ENCODE results near the gene SRMS.
"Not testable (repeated sequence)": the region's sequence is repeated elsewhere in the genome, so short reads cannot be mapped to it uniquely, and the experiment has no call there.

The SRMS gene

GRCh38 chr20:63519668-63520503, 27.7 kb downstream of the SRMS start:
- DNase-seq = no peak

GRCh38 chr20:63518946-63519667, 28.4 kb downstream of the SRMS start:
- DNase-seq = no peak

DNA sequence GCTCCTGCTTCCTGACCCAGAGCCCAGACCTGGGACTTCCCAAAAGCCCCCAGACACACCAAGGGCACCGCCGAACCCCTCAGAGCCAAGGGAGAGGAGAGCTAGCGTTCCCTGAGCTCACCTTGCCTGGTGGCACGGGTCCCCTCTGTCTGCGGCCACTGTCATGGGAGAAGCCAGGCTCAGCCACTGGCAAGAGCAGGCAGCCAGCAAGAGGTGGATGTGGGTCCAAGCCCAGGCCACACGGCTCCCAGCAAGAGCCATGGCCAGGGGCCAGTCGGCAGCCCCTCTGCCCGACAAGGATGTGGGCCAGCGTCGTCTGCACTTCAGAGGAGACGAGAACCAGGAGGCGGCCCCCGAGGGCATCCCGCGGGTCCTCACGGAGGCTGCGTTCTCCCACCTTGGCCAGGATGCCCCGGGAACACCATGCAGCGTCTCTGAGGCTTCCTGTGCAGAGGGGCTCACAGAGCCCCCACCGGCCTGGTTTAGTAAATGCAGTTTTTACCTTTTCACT, 29.1 kb downstream of the SRMS start:
- DNase-seq = no peak

- DNase-seq = no peak
These were observed 29.9 kb downstream of the SRMS start for GRCh38 chr20:63517376-63518309.

DNA sequence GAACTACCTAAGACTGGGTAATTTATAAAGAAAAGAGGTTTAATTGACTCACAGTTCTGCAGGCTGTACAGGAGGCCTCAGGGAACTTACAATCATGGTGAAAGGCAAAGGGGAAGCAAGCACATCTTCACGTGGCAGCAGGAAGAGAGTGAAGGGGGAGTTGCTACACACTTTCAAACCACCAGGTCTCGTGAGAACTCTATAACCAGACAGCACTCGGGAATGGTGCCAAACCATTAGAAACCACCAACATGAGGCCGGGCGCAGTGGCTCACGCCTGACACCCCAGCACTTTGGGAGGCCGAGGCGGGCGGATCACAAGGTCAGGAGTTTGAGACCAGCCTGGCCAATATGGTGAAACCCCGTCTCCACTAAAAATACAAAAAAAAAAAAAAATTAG, 33.0 kb downstream of the SRMS start:
- not testable (repeated sequence) for DNase-seq

DNA sequence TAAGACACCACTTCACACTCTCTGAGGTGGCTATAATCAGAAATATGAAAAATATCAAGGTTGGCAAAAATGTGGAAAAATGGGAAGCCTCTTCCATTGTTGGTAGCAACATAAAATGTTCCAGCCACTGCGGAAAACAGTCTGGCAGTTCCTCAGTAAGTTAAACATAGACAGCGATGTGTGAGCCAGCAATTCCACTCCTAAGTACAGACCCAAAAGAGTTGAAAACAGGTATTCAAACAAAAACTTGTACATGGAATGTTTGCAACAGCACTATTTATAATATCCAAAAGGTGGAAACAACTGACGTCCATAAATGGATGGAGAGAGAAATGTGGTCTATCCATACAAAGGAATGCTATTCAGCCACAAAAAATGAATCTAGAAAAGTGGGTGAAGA, 34.3 kb downstream of the SRMS start:
- no peak for DNase-seq

DNA sequence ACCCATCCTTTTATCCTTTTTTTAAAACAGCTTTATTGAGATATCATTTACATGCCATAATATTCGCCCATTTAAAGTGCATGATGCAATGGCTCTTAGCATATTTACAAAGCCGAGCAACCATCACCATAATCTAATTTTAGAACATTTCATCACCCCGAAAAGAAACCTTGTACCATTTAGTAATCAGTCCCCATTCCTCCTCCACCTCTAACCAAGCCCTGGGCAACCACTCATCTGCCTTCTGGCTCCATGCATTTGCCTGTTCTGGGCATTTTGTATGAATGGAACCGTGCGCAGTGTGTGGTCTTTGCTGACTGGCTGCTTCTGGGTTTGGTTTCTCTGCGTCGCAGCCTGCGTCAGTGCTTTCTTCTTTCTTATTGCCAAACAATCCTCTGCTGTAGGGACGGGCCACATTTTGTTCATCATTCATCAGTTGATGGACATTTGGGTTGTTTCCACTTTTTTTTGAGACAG, 38.4 kb downstream of the SRMS start:
- no peak for DNase-seq

DNA sequence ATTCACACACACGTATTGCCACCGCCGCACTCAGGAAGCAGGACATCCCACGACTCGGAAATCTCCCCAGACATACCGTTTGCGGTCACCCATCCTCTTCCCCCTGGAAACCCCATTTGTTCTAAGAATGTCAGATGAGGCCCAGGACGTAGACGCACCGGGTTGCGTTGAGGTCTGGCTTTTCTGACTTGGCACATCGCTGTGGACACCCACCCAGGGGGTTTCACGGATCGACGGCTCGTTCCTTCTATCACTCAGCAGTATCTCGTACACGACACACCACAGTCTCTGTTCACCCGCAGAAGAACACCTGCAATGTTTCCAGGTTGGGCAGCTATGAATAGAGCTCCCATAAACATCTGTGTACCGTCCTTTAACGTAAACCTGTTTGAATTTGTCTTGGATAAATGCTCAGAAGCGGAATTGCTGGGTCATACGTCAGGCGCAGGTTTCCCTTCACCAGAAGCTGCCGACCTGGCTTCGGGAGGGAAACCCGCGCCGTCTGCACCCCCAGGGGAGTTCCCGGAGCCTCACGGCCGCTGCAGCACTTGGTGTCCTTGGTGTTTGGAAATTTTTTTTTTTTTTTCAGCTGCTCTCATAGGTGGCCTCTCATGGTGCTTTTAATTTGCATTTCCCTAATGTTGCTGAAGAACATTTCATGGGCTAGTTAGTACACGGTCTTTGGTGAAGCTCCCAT, 39.3 kb downstream of the SRMS start:
- DNase-seq = no peak

GRCh38 chr20:63507083-63507743, 40.3 kb downstream of the SRMS start:
- no peak for DNase-seq

DNA sequence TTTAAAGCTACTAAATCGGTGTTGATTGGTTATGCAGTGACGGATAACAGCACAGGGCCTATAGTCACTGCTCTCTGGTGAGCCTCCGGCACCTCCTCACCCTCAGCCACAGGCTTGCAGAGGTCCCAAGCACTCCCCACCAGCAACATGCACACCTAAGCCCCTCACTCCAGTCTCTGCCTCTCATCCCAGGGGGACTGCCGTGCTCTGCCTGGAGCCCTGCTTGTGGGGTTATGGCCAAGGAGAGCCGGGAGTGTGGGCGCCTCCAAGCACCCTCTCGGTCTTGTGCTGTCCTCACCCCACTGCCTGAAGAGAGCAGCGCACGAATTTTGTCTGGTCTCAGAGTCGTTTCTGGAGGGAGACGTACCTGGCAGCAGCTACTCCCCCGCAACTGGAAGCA, 41.8 kb downstream of the SRMS start:
- no peak for DNase-seq

GRCh38 chr20:63505281-63505680, 42.3 kb downstream of the SRMS start:
- DNase-seq = no peak

DNA sequence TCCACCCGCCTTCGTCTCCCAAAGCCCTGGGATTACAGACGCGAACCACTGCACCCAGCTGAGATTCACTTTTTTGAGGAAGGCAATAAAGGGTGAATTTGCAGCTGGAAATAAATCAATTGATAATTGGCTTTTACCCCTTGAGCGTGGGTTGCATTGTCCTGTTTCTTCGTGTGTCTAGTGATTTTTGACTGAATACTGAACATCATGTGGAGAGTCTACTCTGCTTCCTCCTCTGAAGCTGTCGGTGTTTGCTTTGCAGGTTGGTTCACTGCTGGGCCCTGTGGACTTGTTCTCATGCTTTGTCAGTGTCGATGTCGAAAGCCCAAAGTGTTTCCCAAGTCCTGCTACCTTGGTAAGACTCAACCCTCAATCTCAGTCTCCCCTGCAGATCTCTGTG, 42.9 kb downstream of the SRMS start:
- no peak for DNase-seq

- no peak for DNase-seq
These were observed 44.0 kb downstream of the SRMS start for GRCh38 chr20:63503524-63503923.

- no peak for DNase-seq
These were observed 44.8 kb downstream of the SRMS start for GRCh38 chr20:63502671-63503172.

- DNase-seq = no peak
These were observed 45.5 kb downstream of the SRMS start for GRCh38 chr20:63501818-63502670.

GRCh38 chr20:63500902-63501817, 46.4 kb downstream of the SRMS start:
- DNase-seq = no peak

DNA sequence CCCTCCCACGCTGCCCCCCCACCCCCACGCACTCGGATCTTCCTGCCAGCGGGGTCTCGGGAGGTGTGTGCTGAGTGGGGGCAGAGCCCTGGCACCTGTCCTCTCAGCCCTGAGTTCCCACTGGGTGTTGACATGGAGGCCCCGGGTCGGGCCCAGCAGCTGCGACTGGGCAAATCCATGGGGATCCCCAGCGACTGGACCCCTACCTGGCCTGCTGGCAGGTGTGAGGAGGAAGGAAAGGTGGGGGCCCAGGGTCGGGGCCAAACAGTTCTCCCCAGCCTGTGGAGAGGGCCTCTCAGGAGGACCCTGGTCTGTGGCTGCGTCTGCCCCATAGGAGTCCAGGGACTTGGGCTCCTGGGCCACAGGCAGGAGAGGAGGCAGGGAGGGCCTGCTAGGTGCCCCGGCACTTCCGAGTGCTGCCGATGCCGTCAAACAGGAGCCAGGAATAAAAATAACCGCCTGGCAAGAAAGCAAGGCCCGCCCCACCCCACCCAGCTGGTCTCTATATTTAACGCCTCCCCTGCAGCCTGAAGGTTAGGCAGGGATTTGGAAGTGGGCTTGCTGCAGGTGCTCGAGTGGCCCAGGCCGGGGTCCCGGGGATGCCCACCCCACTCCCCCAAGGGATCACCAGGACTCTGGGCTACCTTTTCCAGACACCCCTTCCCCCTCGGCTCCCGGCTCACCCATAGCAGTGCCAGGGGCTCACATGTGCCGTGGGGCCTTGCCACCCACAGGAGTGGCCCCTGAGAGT, 47.2 kb downstream of the SRMS start:
- DNase-seq = no peak

- no peak for DNase-seq
These were observed 48.1 kb downstream of the SRMS start for GRCh38 chr20:63499338-63499969.

Data from NCI-H2081 treated with DMSO at 0.1 percent for 48 hours (cell line).